ENCODE measurements around the gene FMNL1.

- peak; percentile 91 to 99 (median 98) for TF ChIP-seq CTCF (IDR thresholded peaks at IDR 0.05)
- TF ChIP-seq POLR2A (IDR thresholded peaks at IDR 0.05) = no peak
Measured at GRCh38 chr17:45197555-45198334, 23.9 kb upstream of the FMNL1 start.
